ENCODE data around the gene SLCO3A1.
A peak's percentile ranks its signal among the peaks of the same experiment; 100 is the strongest.

SLCO3A1 gene

GRCh38 chr15:92141607-92142006 lies 288.1 kb downstream of the SLCO3A1 start:
- DNase-seq (ENCODE audit: low read depth): no peak
- no peak overlapping the region for H3K4me3 ChIP-seq (ENCODE audit: control insufficient read depth, low read depth, low read length)
- no peak for TF ChIP-seq CTCF (conservative IDR thresholded peaks at IDR 0.05; ENCODE audit: control insufficient read depth, insufficient read depth, low read depth, low read length)

DNA sequence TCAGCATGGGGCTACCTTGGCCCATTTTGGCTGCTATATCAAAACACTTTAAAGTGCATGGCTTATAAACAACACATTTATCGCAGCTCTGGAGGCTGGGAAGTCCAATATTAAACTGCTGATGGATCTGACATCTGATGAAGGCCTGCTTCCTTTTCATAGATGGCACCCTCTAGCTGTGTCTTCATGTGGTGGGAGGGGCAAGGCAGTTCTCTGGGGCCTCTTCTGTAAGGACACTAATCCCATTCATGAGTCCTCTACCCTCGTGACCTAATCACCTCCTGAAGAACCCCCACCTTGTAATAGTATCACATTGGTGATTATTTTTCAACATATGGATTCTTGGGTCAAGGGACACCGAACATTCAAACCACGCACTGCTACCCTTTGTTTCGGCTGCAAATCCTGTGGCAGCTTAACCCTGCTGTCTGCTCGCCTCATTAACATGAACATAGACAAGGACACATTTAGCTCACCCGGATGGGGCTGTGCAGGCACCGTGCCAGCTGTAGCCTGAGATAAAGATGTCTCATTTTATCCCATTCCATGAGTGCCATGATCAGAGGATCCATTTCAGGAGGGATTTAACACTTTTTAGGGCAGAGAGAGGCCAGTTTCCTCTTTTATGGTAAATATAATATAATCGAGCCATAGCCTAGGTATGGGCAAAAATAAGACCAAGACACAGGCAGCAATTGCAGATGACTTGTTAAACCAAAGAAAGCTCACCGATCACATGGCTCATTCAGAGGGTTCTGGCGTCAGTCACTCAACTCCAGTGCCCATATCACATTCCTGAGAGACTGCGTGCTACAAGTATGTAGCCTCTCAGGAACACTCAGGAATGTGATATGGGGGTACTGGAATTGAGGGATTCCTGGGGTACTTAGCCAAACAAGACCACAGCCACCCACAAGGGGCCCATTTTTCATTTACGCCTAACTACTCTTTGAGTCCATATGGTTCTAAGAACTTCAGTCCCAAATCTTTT lies 289.0 kb downstream of the SLCO3A1 start:
- TF ChIP-seq CTCF (conservative IDR thresholded peaks at IDR 0.05; ENCODE audit: control insufficient read depth, insufficient read depth, low read depth, low read length): no peak
- no peak overlapping the region for H3K4me3 ChIP-seq (ENCODE audit: control insufficient read depth, low read depth, low read length)
- no peak for DNase-seq (ENCODE audit: low read depth)

GRCh38 chr15:92143765-92144164 lies 290.3 kb downstream of the SLCO3A1 start:
- H3K4me3 ChIP-seq (ENCODE audit: control insufficient read depth, low read depth, low read length): no peak overlapping the region
- no peak for DNase-seq (ENCODE audit: low read depth)
- no peak for TF ChIP-seq CTCF (conservative IDR thresholded peaks at IDR 0.05; ENCODE audit: control insufficient read depth, insufficient read depth, low read depth, low read length)

- DNase-seq (ENCODE audit: low read depth): no peak
- no peak for TF ChIP-seq CTCF (conservative IDR thresholded peaks at IDR 0.05; ENCODE audit: control insufficient read depth, insufficient read depth, low read depth, low read length)
- H3K4me3 ChIP-seq (ENCODE audit: control insufficient read depth, low read depth, low read length): no peak overlapping the region
Observed at GRCh38 chr15:92146511-92147150, 293.1 kb downstream of the SLCO3A1 start.

- H3K4me3 ChIP-seq (ENCODE audit: control insufficient read depth, low read depth, low read length): no peak overlapping the region
- peak; percentile 30 for TF ChIP-seq CTCF (conservative IDR thresholded peaks at IDR 0.05; ENCODE audit: control insufficient read depth, insufficient read depth, low read depth, low read length)
- DNase-seq (ENCODE audit: low read depth): peak; percentile 85
Observed at GRCh38 chr15:92149029-92149428, 295.5 kb downstream of the SLCO3A1 start.

- no peak for TF ChIP-seq CTCF (conservative IDR thresholded peaks at IDR 0.05; ENCODE audit: control insufficient read depth, insufficient read depth, low read depth, low read length)
- DNase-seq (ENCODE audit: low read depth): peak; percentile 44
- no peak overlapping the region for H3K4me3 ChIP-seq (ENCODE audit: control insufficient read depth, low read depth, low read length)
Observed at GRCh38 chr15:92149465-92149864, 296.0 kb downstream of the SLCO3A1 start.

Data from fibroblast of mammary gland (primary cell).